ENCODE measurements around the gene PEMT.

PEMT gene

DNA sequence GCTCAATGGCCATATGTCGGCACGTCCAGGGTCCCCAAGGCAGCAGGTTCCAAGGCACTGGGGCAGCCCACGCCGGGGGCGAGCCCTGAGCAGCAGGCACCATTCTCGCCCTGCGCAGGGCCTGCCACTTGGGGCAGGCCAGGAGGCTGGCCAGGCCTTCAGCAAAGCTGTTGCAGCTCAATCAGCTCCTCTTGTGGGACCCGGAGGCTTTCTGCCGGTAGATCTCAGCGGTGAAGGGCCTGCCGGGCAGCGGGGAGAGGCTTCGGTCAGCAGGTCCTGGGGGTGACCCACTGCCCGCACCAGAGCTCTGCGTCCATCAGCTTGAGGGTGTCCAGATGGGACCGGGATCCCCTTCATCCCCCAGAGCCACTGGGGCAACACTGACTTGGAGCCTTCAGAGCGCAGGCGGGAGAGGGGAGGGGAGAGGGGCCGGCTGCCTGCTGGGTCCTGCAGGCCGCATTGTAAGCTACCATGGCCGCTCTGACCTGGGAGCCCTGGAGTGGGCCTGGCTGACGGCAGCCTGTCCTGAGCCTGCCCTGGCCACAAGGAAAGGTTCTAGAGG is 85.8 kb downstream of the PEMT start:
- TF ChIP-seq CTCF (IDR thresholded peaks at IDR 0.05; ENCODE audit: extremely low read depth, insufficient read depth, missing control alignments) = no peak
- in situ Hi-C loops (cut with MboI; ENCODE audit: low pct_unique_long_range_greater_than_20kb, low sequenced_read_pairs, unreplicated experiment) = loop anchor here (10.0 kb wide), 1 partner anchor 129 kb away; no protein-coding TSS in a partner anchor

GRCh38 chr17:17505151-17505550 is 86.4 kb downstream of the PEMT start:
- no peak for DNase-seq (ENCODE audit: low spot score)
- TF ChIP-seq CTCF (IDR thresholded peaks at IDR 0.05; ENCODE audit: extremely low read depth, insufficient read depth, missing control alignments) = no peak
- in situ Hi-C loops (cut with MboI; ENCODE audit: low pct_unique_long_range_greater_than_20kb, low sequenced_read_pairs, unreplicated experiment) = loop anchor here (10.0 kb wide), 1 partner anchor 130 kb away; no protein-coding TSS in a partner anchor

More for the DNA sequence above, 85.8 kb downstream of the PEMT start:
- DNase-seq (ENCODE audit: low spot score) = no peak

- no peak for DNase-seq (ENCODE audit: low spot score)
- in situ Hi-C loops (cut with MboI; ENCODE audit: low pct_unique_long_range_greater_than_20kb, low sequenced_read_pairs, unreplicated experiment) = loop anchor here (10.0 kb wide), 1 partner anchor 130 kb away; no protein-coding TSS in a partner anchor
- no peak for TF ChIP-seq CTCF (IDR thresholded peaks at IDR 0.05; ENCODE audit: extremely low read depth, insufficient read depth, missing control alignments)
These were observed 87.0 kb downstream of the PEMT start for GRCh38 chr17:17504341-17505140.

DNA sequence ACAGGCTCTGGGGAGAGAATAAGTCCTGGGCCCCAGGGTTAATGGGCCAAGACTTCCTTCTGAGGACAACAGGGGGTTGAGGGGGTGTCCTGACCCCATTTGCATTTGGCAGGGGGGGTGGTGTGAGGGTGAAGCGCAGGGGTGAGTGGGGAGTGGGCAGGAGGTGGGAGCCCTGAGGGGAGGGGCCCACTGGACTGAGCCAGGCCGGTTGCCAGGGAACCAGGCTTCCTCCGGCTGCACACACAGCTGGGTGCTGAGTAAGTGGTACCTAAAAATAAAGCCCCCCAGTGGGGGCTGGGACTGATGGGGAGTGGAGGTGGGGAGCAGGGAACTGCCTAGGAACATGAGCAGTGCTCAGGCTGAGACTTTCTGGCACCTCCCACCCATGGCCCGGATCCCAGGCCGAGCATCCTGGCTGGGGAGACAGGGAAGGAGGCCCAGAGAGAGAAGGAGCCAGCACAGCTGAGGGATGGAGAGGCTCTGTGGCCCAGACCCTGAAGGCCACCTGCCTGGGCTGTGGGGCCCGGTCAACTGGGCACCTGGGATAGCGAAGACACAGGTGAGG is 87.9 kb downstream of the PEMT start:
- in situ Hi-C loops (cut with MboI; ENCODE audit: low pct_unique_long_range_greater_than_20kb, low sequenced_read_pairs, unreplicated experiment) = loop anchor here (10.0 kb wide), 1 partner anchor 131 kb away; no protein-coding TSS in a partner anchor
- DNase-seq (ENCODE audit: low spot score) = no peak
- TF ChIP-seq CTCF (IDR thresholded peaks at IDR 0.05; ENCODE audit: extremely low read depth, insufficient read depth, missing control alignments) = no peak

GRCh38 chr17:17502741-17503565 is 88.6 kb downstream of the PEMT start:
- no peak for TF ChIP-seq CTCF (IDR thresholded peaks at IDR 0.05; ENCODE audit: extremely low read depth, insufficient read depth, missing control alignments)

More at GRCh38 chr17:17502741-17503565, 88.6 kb downstream of the PEMT start:
- in situ Hi-C loops (cut with MboI; ENCODE audit: low pct_unique_long_range_greater_than_20kb, low sequenced_read_pairs, unreplicated experiment) = loop anchor here (10.0 kb wide), 1 partner anchor 132 kb away; no protein-coding TSS in a partner anchor
- DNase-seq (ENCODE audit: low spot score) = no peak
